ENCODE data around the gene OR10J4.

DNA sequence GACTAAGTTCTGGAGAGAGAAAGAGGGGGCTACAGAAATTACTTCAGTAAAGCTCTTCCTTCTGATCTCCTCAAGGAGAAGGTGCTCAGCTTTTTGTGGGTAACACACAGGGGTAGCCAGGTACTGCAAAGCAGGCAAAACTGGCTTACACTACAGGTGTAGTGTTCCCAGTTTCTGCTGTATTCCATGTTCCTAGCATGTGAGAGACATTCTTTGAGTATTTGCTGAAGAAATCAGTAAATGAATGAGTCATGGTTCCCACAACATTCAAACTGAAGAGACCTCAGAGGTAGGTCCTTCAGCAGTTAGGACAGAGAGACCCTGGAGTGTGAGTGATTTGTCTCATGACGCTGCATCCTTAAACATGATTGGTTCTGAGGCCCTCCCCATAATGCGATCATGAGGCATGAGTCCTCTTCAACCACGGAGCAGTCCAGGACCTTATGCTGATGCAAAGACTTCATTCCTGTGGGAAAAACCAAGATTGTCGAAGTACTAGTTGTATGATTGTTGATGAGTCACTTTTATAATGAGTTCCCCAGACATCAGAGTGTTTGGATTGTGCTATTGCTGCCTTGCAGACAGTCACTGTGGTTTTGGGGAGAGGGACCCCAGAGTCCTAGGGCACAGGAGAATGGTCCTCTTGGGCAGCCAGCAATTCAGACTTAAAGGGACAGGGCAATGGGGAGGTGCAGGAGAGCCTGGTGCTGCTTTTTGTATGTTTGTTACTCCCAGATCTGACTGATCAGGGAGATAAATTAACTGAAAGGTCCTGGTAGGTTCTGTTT lies 2.7 kb upstream of the OR10J4 start:
- TF ChIP-seq, protein P1, sequence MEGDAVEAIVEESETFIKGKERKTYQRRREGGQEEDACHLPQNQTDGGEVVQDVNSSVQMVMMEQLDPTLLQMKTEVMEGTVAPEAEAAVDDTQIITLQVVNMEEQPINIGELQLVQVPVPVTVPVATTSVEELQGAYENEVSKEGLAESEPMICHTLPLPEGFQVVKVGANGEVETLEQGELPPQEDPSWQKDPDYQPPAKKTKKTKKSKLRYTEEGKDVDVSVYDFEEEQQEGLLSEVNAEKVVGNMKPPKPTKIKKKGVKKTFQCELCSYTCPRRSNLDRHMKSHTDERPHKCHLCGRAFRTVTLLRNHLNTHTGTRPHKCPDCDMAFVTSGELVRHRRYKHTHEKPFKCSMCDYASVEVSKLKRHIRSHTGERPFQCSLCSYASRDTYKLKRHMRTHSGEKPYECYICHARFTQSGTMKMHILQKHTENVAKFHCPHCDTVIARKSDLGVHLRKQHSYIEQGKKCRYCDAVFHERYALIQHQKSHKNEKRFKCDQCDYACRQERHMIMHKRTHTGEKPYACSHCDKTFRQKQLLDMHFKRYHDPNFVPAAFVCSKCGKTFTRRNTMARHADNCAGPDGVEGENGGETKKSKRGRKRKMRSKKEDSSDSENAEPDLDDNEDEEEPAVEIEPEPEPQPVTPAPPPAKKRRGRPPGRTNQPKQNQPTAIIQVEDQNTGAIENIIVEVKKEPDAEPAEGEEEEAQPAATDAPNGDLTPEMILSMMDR (IDR thresholded peaks at IDR 0.05; ENCODE audit: low read depth, low read length, poor library complexity, severe bottlenecking) = no peak
- TF ChIP-seq EZH2phosphoT487 (IDR thresholded peaks at IDR 0.05; ENCODE audit: borderline replicate concordance, low read length) = no peak

All from DOHH2 (cell line).